ENCODE measurements around the gene KANSL1L. TPM values are rescaled to one million over a fixed set of nuclear protein-coding genes. Genes with fewer than 3 reads are reported as not detected.

KANSL1L gene
- total and polyA plus RNA-seq, 10 of the 15 experiments (the other 5 are each of a cell fraction or from before 2014, with no cell fraction given): 1.2 to 9.5 (median 3.7) TPM

- no peaks in the 10 kb centered on the region for H3K9me3 ChIP-seq (replicated peaks; ENCODE audit: control insufficient read depth, insufficient read depth, low read length)
- no peak overlapping the region; the same call in 1 of the 2 replicates for H3K27ac ChIP-seq (ENCODE audit: control insufficient read depth, insufficient read depth)
- intact Hi-C loops (cut with micrococcal nuclease; ENCODE audit: unreplicated experiment): loop anchor here (10.0 kb wide), 1 partner anchor 470 kb away; the partner anchor contains the start of gene LANCL1
- ATAC-seq (peak; percentile 25), DNase-seq (ENCODE audit: low read depth, low spot score) (no peak), FAIRE-seq (no peak)
- H4K20me1 ChIP-seq (ENCODE audit: control insufficient read depth, insufficient read depth): no peaks in the 10 kb centered on the region; the same call in 1 of the 2 replicates
- peaks cover 0 to 17% of the 10 kb centered on the region in 2 experiments; a peak in 1 of 4 replicates for H3K36me3 ChIP-seq (ENCODE audit: control insufficient read depth in 2 of 2, insufficient read depth in 2 of 2, low read length in 1 of 2)
- no peaks in the 10 kb centered on the region for H3K27me3 ChIP-seq (replicated peaks in 1 of 2; ENCODE audit: control insufficient read depth in 2 of 2, insufficient read depth in 2 of 2, low read length in 1 of 2)
- BruUV-seq (replicated peaks): no TSS peak
- POLR2A ChIA-PET: interaction anchor here (0.9 kb wide), 2 partner anchors 25 to 185 kb away, joined by 3 read pairs; no protein-coding TSS in a partner anchor
- RAD21 ChIA-PET (ENCODE audit: unreplicated experiment): interaction anchor here (0.8 to 1.4 kb wide), 4 partner anchors 16 to 191 kb away, joined by 3 to 4 read pairs (median 4); no protein-coding TSS in a partner anchor
- peaks cover 10% of the 10 kb centered on the region for H3K4me1 ChIP-seq (ENCODE audit: control insufficient read depth, insufficient read depth, low read length)
- in situ Hi-C loops (cut with MboI): loop anchor here (10.0 kb wide), 1 partner anchor 160 kb away; no protein-coding TSS in a partner anchor
- 69% methylated on average over 2 of the region's 2 CpGs for WGBS (ENCODE audit: insufficient coverage, insufficient replicate concordance, low lambda C conversion rate, missing lambda C conversion rate)
- no peak overlapping the region for H2AFZ ChIP-seq (ENCODE audit: control insufficient read depth, low read depth, low read length)
- H3K79me2 ChIP-seq (ENCODE audit: control insufficient read depth, insufficient read depth, low read length): peaks cover 74% of the 10 kb centered on the region
- SMC1A ChIA-PET (ENCODE audit: uncharacterized antibody, unreplicated experiment): interaction anchor here (0.9 to 3.0 kb wide), 12 partner anchors 8 to 194 kb away, joined by 3 to 11 read pairs (median 3); partner anchors contain the start of gene KANSL1L
- H3K4me2 ChIP-seq (ENCODE audit: control insufficient read depth, insufficient read depth): peak overlapping the region; percentile 85
- H3K4me3 ChIP-seq: peak overlapping the region; percentile 49
- H3K9ac ChIP-seq (ENCODE audit: control insufficient read depth, insufficient read depth, low read length): no peak overlapping the region
- CTCF ChIA-PET: interaction anchor here (0.6 to 1.7 kb wide), 3 partner anchors 27 to 195 kb away, joined by 3 to 4 read pairs (median 4); no protein-coding TSS in a partner anchor
- TF ChIP-seq SIN3A (IDR thresholded peaks at IDR 0.05; ENCODE audit: low read depth, low read length): no peak
- no peak for TF ChIP-seq POU2F2 (IDR thresholded peaks at IDR 0.05; ENCODE audit: borderline replicate concordance, low read depth, low read length)
- TF ChIP-seq SMARCA5 (IDR thresholded peaks at IDR 0.05): no peak
- TF ChIP-seq RELA (IDR thresholded peaks at IDR 0.05; ENCODE audit: borderline replicate concordance, partially characterized antibody): no peak
- TF ChIP-seq CTCF (IDR thresholded peaks at IDR 0.05 in 2 of 3, conservative IDR thresholded peaks at IDR 0.05 in 1 of 3; ENCODE audit: control insufficient read depth in 2 of 3, extremely low read depth in 1 of 3, insufficient read depth in 1 of 3, low read depth in 3 of 3, low read length in 3 of 3): no peak
- no peak for TF ChIP-seq GATAD2B (conservative IDR thresholded peaks at IDR 0.05; ENCODE audit: low read depth)
- no peak for TF ChIP-seq NR2C2 (IDR thresholded peaks at IDR 0.05; ENCODE audit: borderline replicate concordance, control insufficient read depth, insufficient read length, low read depth)
- no peak for TF ChIP-seq CHD1 (IDR thresholded peaks at IDR 0.05; ENCODE audit: low read depth, low read length)
- no peak for TF ChIP-seq NFIC (IDR thresholded peaks at IDR 0.05; ENCODE audit: low read depth, low read length)
- TF ChIP-seq HCFC1 (IDR thresholded peaks at IDR 0.05; ENCODE audit: low read length): no peak
- TF ChIP-seq RCOR1 (conservative IDR thresholded peaks at IDR 0.05; ENCODE audit: low read depth, low read length): no peak
- TF ChIP-seq MEF2A (IDR thresholded peaks at IDR 0.05; ENCODE audit: insufficient read depth, low read depth, low read length): no peak
- TF ChIP-seq ZNF687 (IDR thresholded peaks at IDR 0.05): no peak
- TF ChIP-seq ZBTB40 (IDR thresholded peaks at IDR 0.05; ENCODE audit: borderline replicate concordance): no peak
Observed at GRCh38 chr2:210004881-210005280, 166.3 kb downstream of the KANSL1L start.
